Choroid plexus epithelial cell (primary cell): ENCODE data around the gene DHX38.
"Not testable (repeated sequence)": the region's sequence is repeated elsewhere in the genome, so short reads cannot be mapped to it uniquely, and the experiment has no call there.

Experiments used
- DNase-seq: peaks from one replicate; pipeline ENCODE4 v3.0.0-alpha.2; 2010; ENCODE audit warnings: low read depth
- H3K4me3 ChIP-seq: 2 replicates; pipeline ENCODE4 v1.5.1; 2011; ENCODE audit warnings: low read depth, mild to moderate bottlenecking, control low read depth, low read length, moderate library complexity
- TF ChIP-seq, protein P1 (sequence below): conservative IDR thresholded peaks from 2 replicates; pipeline ENCODE4 v1.5.1; 2011; ENCODE audit warnings: low read depth, mild to moderate bottlenecking, control low read depth, inconsistent platforms, low read length, moderate library complexity

The DHX38 gene

DNA sequence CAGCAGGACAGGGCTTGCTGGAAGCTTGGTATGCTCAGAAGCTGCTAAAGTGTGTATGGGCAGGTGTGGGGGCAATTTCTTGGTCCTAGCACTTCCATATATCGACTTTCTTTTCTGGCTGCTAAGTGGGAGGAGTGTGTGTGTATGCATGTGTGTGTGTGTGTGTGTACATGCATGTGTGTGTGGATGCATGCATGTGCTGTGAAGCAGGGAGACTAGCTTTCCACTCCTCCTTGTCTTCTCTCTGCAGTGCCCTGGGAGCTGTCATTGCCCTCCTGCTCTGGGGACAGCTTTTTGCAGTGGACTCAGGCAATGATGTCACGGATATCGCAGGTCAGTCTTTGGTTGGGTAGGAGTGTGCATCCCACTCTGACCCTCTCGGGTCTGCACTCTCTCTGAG is 37.7 kb upstream of the DHX38 start:
- TF ChIP-seq, protein P1, sequence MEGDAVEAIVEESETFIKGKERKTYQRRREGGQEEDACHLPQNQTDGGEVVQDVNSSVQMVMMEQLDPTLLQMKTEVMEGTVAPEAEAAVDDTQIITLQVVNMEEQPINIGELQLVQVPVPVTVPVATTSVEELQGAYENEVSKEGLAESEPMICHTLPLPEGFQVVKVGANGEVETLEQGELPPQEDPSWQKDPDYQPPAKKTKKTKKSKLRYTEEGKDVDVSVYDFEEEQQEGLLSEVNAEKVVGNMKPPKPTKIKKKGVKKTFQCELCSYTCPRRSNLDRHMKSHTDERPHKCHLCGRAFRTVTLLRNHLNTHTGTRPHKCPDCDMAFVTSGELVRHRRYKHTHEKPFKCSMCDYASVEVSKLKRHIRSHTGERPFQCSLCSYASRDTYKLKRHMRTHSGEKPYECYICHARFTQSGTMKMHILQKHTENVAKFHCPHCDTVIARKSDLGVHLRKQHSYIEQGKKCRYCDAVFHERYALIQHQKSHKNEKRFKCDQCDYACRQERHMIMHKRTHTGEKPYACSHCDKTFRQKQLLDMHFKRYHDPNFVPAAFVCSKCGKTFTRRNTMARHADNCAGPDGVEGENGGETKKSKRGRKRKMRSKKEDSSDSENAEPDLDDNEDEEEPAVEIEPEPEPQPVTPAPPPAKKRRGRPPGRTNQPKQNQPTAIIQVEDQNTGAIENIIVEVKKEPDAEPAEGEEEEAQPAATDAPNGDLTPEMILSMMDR = no peak
- H3K4me3 ChIP-seq = no peak overlapping the region
- DNase-seq = no peak

DNA sequence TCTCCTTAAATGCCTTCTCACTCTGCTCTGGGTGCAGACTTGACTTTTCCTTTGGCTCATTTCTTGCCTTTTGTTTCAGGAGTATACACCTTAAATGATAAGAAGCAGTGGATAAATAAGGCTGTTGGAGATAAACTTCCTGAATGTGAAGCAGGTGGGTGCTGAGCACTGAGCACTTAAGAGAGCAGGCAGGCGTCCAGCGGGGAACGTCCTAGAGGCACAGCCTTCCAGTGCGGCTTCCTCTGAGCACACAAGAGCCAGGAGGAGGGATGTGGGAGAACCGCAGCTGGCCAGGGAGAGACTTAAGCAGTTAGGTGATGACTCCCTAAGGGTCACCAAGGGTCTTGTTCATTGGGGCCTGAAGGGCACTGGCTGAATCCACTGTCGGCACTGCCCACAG is 36.3 kb upstream of the DHX38 start:
- DNase-seq = not testable (repeated sequence)

DNA sequence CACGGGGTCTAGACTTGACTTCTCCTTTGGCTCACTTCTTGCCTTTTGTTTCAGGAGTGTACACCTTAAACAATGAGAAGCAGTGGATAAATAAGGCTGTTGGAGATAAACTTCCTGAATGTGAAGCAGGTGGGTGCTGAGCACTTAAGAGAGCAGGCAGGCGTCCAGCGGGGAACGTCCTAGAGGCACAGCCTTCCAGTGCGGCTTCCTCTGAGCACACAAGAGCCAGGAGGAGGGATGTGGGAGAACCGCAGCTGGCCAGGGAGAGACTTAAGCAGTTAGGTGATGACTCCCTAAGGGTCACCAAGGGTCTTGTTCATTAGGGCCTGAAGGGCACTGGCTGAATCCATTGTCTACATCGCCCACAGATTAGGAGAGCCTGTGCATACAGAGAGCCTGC is 34.6 kb upstream of the DHX38 start:
- DNase-seq, H3K4me3 ChIP-seq: not testable (repeated sequence)

More for the DNA sequence above, 36.3 kb upstream of the DHX38 start:
- H3K4me3 ChIP-seq = not testable (repeated sequence)

DNA sequence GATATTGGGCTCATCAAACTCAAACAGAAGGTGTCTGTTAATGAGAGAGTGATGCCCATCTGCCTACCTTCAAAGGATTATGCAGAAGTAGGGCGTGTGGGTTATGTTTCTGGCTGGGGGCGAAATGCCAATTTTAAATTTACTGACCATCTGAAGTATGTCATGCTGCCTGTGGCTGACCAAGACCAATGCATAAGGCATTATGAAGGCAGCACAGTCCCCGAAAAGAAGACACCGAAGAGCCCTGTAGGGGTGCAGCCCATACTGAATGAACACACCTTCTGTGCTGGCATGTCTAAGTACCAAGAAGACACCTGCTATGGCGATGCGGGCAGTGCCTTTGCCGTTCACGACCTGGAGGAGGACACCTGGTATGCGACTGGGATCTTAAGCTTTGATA is 33.2 kb upstream of the DHX38 start:
- no peak overlapping the region for H3K4me3 ChIP-seq
- TF ChIP-seq, protein P1 = no peak
- DNase-seq = no peak

DNA sequence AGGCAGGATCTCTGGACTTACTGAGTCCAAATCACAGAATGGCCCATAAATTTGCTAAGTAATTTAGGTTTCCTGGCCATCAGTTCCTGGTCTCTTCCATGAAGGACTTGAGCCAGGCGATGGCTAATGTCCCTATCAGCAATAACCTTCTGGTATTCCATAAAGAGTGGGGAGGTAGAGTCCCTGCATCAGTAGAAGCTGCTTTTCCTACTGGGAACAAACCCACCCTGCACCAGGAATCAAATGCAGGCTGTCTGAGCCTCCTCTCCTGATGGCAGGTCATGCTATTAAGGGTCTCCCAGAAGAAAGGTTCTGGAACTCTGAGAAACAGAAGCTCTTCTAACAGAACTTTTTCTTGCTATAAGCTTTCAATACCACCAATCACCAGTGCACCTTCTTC is 32.1 kb upstream of the DHX38 start:
- no peak overlapping the region for H3K4me3 ChIP-seq
- TF ChIP-seq, protein P1 = no peak
- no peak for DNase-seq

DNA sequence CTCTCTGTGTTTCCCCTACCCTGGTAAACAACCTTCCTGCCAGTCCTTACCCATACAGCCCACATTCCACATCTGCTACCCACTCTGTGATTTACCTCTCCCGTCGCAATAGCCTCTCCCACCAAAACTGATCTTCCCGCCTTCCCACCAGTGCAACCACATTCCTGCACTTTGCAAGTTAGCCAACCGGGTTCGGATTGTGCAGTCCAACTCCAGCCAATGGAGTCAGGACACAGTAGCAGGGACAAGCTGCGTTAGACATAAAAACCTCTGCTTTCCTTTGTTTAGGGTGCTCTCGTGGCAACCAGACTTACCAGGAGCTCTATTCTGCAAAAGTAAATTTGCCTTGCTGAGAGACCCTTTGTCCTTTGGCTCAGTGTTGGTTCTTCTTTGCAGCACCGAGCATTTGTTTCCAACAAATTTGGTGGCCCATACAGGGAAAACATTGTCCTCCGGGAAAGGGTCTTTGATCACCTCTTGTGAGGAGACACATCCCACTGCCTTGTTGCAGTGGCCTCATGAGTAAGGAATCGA is 29.2 kb upstream of the DHX38 start:
- no peak for DNase-seq
- H3K4me3 ChIP-seq = no peak overlapping the region
- TF ChIP-seq, protein P1 = no peak

DNA sequence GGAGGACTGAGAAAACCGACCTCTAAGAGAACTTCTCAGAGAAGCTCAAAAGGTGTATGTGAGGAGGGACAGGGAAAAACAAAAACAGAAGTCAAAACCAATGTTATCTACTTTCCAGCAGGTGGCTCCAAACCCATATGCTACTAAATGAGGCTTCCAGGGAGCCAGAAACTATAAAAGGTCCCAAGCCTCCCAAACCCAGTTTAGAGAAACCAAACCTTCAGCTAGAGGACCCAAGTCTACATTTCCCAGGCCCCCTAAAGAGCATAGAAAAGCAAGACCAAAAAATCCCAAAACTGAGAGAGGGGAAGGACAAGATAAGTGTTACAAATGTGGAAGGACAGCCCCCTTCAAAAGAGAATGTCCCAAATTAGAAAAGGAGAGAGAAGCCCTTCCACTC is 26.9 kb upstream of the DHX38 start:
- TF ChIP-seq, protein P1 = peak; percentile 71
- DNase-seq = peak; percentile 62

DNA sequence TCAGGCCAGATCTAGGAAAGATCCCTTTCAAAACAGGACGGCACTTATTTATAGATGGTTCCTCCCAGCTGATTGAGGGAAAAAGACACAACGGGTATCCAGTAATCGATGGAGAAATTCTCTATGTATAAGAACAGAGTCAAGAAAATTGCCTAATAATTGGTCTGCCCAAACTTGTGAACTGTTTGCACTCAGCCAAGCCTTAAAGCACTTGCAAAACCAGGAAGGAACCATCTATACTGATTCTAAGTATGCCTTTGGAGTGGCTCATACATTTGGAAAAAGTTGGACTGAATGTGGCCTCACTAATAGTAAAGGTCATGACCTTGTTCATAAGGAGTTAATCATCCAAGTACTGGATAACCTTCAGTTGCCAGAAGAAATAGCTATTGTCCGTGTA is 24.7 kb upstream of the DHX38 start:
- TF ChIP-seq, protein P1 = no peak
- H3K4me3 ChIP-seq = no peak overlapping the region
- DNase-seq = no peak

More for the DNA sequence above, 26.9 kb upstream of the DHX38 start:
- no peak overlapping the region for H3K4me3 ChIP-seq
